Measurements from ENCODE around the gene MEG3. TPM values are rescaled to one million over a fixed set of nuclear protein-coding genes. Genes with fewer than 3 reads are reported as not detected.

Gene MEG3
- polyA plus RNA-seq, 1 donor from 2014 or later, result not detected

DNA sequence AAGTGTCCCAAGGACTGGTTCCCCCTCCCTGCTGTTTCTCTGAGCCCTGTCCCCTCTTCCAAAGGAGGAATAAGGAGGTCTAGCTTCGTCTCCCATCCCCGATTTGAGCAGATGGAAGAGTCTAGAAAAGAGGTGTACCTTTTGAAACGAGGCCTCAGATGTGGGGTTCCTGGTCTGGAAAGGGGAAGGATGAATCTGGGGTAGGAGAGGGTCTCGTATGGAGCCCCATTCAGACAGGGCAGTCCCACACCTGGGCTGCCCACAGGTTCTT lies 13.3 kb downstream of the MEG3 start:
- H3K27me3 ChIP-seq (ENCODE audit: insufficient read depth, low read depth, low read length), result no peaks in the 10 kb centered on the region
- no peak overlapping the region for H3K9ac ChIP-seq (ENCODE audit: low read length)
- H3K79me2 ChIP-seq (replicated peaks; ENCODE audit: insufficient read depth, low read length), result no peaks in the 10 kb centered on the region
- H3K4me3 ChIP-seq (ENCODE audit: low read length), result no peak overlapping the region
- H2AFZ ChIP-seq (ENCODE audit: low read depth, low read length), result no peak overlapping the region
- no peak overlapping the region for H3K4me2 ChIP-seq (ENCODE audit: low read length)
- H4K20me1 ChIP-seq (ENCODE audit: insufficient read depth), result no peaks in the 10 kb centered on the region
- H3K9me2 ChIP-seq (ENCODE audit: insufficient read depth, low read length), result no peaks in the 10 kb centered on the region
- TF ChIP-seq CTCF (IDR thresholded peaks at IDR 0.05; ENCODE audit: poor library complexity, severe bottlenecking), result no peak
- TF ChIP-seq RAD21 (conservative IDR thresholded peaks at IDR 0.05), result no peak
- TF ChIP-seq EZH2 (IDR thresholded peaks at IDR 0.05; ENCODE audit: borderline replicate concordance, insufficient read depth, low read length, poor library complexity, severe bottlenecking), result no peak
- no peak for TF ChIP-seq REST (IDR thresholded peaks at IDR 0.05; ENCODE audit: borderline replicate concordance)
- TF ChIP-seq SMC3 (conservative IDR thresholded peaks at IDR 0.05; ENCODE audit: poor library complexity), result no peak
- no peak for TF ChIP-seq MXI1 (conservative IDR thresholded peaks at IDR 0.05; ENCODE audit: poor library complexity, severe bottlenecking)
- no peak for TF ChIP-seq POLR2AphosphoS5 (IDR thresholded peaks at IDR 0.05)
- no peak for TF ChIP-seq TAF1 (IDR thresholded peaks at IDR 0.05; ENCODE audit: low read depth)
- TF ChIP-seq EP300 (conservative IDR thresholded peaks at IDR 0.05; ENCODE audit: poor library complexity, severe bottlenecking), result no peak
- no peaks in the 10 kb centered on the region for H3K36me3 ChIP-seq (ENCODE audit: insufficient read depth, low read length)
- no peak overlapping the region for H3K27ac ChIP-seq (ENCODE audit: low read length)
- no peaks in the 10 kb centered on the region for H3K9me3 ChIP-seq (ENCODE audit: low read length)
- peaks cover 11% of the 10 kb centered on the region for H3F3A ChIP-seq (ENCODE audit: insufficient read depth, low read length, poor library complexity, severe bottlenecking)

GRCh38 chr14:100839681-100840111 lies 13.8 kb downstream of the MEG3 start:
- Histone ChIP-seq H3K79me2 (replicated peaks; ENCODE audit: insufficient read depth, low read length) (no peaks in the 10 kb centered on the region), H3K27me3 (ENCODE audit: insufficient read depth, low read depth, low read length) (no peaks in the 10 kb centered on the region), H3K27ac (ENCODE audit: low read length) (no peak overlapping the region), H3K4me3 (ENCODE audit: low read length) (no peak overlapping the region), H4K20me1 (ENCODE audit: insufficient read depth) (no peaks in the 10 kb centered on the region), H3F3A (ENCODE audit: insufficient read depth, low read length, poor library complexity, severe bottlenecking) (peaks cover 11% of the 10 kb centered on the region), H3K9me3 (ENCODE audit: low read length) (no peaks in the 10 kb centered on the region), H3K9me2 (ENCODE audit: insufficient read depth, low read length) (no peaks in the 10 kb centered on the region), H3K36me3 (ENCODE audit: insufficient read depth, low read length) (no peaks in the 10 kb centered on the region), H3K9ac (ENCODE audit: low read length) (no peak overlapping the region), H2AFZ (ENCODE audit: low read depth, low read length) (no peak overlapping the region), H3K4me2 (ENCODE audit: low read length) (no peak overlapping the region)
- no peak for TF ChIP-seq POLR2AphosphoS5 (IDR thresholded peaks at IDR 0.05)

All from neural cell (in vitro differentiated cells).